Ovary (tissue), 9 donors: ENCODE measurements around the gene PHF21A. TPM values are rescaled to one million over a fixed set of nuclear protein-coding genes. Genes with fewer than 3 reads are reported as not detected.
"Not testable (repeated sequence)": the region's sequence is repeated elsewhere in the genome, so short reads cannot be mapped to it uniquely, and the experiment has no call there.

Experiments used
- DNase-seq, 5 donors: peaks; one replicate each; pipeline ENCODE4 v3.0.0-alpha.2; 2019 to 2020
- H3K27ac ChIP-seq, 2 donors: fragments of 200-600 bp; one replicate each; pipeline versions ENCODE4 v1.5.1 to v1.8.0; 2019 to 2022
- H3K27me3 ChIP-seq: fragments of 200-600 bp; one replicate; pipeline ENCODE4 v1.8.0; 2022
- H3K36me3 ChIP-seq: fragments of 200-600 bp; sonication (generic); one replicate; pipeline ENCODE4 v1.5.1; 2019
- H3K4me1 ChIP-seq: one replicate; pipeline ENCODE4 v1.8.1; 2013; ENCODE audit warnings: mild to moderate bottlenecking, moderate library complexity; ENCODE audit not compliant: insufficient read depth
- H3K4me3 ChIP-seq: fragments of 200-600 bp; sonication (generic); one replicate; pipeline ENCODE4 v1.5.1; 2017
- H3K9me3 ChIP-seq, 2 donors: fragments of 200-600 bp in 1 of 2; sonication (generic) in 1 of 2; one replicate each; pipeline versions ENCODE4 v1.5.1 to v1.8.1; 2013 to 2019; ENCODE audit warnings: mild to moderate bottlenecking in 1 of 2, moderate library complexity in 1 of 2
- EP300 ChIP-seq: sonication (generic); formaldehyde crosslinking; IDR thresholded peaks from one replicate; pipeline ENCODE4 v1.6.1; 2017; ENCODE audit warnings: antibody characterized with exemption
- POLR2A ChIP-seq: fragments of 450-650 bp; IDR thresholded peaks from one replicate; pipeline ENCODE4 v1.6.1; 2017; ENCODE audit warnings: antibody characterized with exemption, mild to moderate bottlenecking, moderate library complexity
- WGBS, 3 donors: extraction: QIAGEN DNeasy Blood & Tissue Kit in 1 of 3; methylation state at CpG; one replicate each; pipeline versions ENCODE4 v1.1.5 to v1.1.7; 2013 to 2017; 5-methylcytosine and 5-hydroxymethylcytosine counted together
- intact Hi-C, 4 donors: fragments of 100-400 bp; cut with DNase I; formaldehyde crosslinking; loops; one replicate each; pipeline versions ENCODE4 v1.11.0 to v1.15.1; 2022 to 2023
- polyA plus RNA-seq, 2 donors: library from polyadenylated mRNA; stranded (reverse); fragments of 200-250 nt in 1 of 2; fragments of 350-450 nt in 1 of 2; fragmentation: Illumina TruSeq in 1 of 2; extraction: RNeasy Lipid Tissue Mini Kit (QIAGEN cat#74804) in 1 of 2; gene quantifications; one replicate each; pipeline ENCODE4 v1.2.3, GENCODE V29; 2013 to 2014
- total RNA-seq, 7 donors: library from RNA; depleted of rRNA in 2 of 7; stranded (reverse); fragments of >200 nt in 2 of 7; fragmentation: NEBNext Ultra II Directional in 3 of 7; extraction: Animal tissue kit (Norgen Biotek cat#: 25700) in 3 of 7; gene quantifications; one replicate each; pipeline versions ENCODE4 v1.1.0 to v1.2.4, GENCODE V29; 2016 to 2023
- TF ChIP-seq, protein P1 (sequence below), 3 donors: fragments of 450-650 bp in 2 of 3; fragments of 200-600 bp in 1 of 3; IDR thresholded peaks; one replicate each; pipeline versions ENCODE4 v1.5.1 to v1.8.0; 2016 to 2022; ENCODE audit warnings: antibody characterized with exemption in 3 of 3, mild to moderate bottlenecking in 1 of 3
- donor health status: DM: no; HTN: no; CAD: no; lungs with moderate emphysema.
- donor health status: DM: no; HTN: no; CAD: no.
- donor health status: Bipolar disorder and iron deficiency.
- donor health status: DM: yes; HTN: yes; CAD: no.
- donor health status: DM: no; HTN: no; CAD: no.
- donor health status: DM: yes; HTN: yes; CAD: no.

PHF21A gene
- total and polyA plus RNA-seq, 9 donors = 20.6 to 76.0 (median 58.2) TPM

GRCh38 chr11:45984192-45984591 is 137.1 kb downstream of the PHF21A start:
- TF ChIP-seq, protein P1, sequence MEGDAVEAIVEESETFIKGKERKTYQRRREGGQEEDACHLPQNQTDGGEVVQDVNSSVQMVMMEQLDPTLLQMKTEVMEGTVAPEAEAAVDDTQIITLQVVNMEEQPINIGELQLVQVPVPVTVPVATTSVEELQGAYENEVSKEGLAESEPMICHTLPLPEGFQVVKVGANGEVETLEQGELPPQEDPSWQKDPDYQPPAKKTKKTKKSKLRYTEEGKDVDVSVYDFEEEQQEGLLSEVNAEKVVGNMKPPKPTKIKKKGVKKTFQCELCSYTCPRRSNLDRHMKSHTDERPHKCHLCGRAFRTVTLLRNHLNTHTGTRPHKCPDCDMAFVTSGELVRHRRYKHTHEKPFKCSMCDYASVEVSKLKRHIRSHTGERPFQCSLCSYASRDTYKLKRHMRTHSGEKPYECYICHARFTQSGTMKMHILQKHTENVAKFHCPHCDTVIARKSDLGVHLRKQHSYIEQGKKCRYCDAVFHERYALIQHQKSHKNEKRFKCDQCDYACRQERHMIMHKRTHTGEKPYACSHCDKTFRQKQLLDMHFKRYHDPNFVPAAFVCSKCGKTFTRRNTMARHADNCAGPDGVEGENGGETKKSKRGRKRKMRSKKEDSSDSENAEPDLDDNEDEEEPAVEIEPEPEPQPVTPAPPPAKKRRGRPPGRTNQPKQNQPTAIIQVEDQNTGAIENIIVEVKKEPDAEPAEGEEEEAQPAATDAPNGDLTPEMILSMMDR (IDR thresholded peaks at IDR 0.05) = no peak
- TF ChIP-seq POLR2A = no peak
- no peak for TF ChIP-seq EP300
- no peak overlapping the region for H3K27ac ChIP-seq
- H3K27me3 ChIP-seq = no peaks in the 10 kb centered on the region
- H3K9me3 ChIP-seq = no peaks in the 10 kb centered on the region
- H3K4me1 ChIP-seq = peaks cover 4% of the 10 kb centered on the region
- DNase-seq = no peak
- intact Hi-C loops = no loop called here
- no peak overlapping the region for H3K4me3 ChIP-seq
- WGBS, 3 donors = 91 to 92% (median 91%) methylated on average over 9 of the region's 9 CpGs
- H3K36me3 ChIP-seq = no peaks in the 10 kb centered on the region

DNA sequence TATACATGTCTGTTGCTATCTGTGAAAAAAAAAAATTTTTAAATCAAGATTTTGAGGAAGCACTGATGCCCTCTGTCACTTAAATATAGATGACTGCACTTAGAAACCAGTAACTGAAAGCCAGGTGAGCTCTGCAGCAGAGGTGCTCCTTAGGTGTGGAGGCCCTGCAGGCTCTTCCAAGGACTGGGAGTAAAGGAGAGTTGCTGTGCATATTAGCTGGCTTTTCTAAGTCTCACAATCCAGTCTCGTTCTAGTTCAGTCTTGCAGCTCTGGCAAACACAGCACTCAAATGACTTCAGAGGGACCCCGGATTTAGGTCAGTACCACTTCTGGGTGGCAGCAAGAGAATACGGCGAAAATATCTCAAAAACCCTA is 137.8 kb downstream of the PHF21A start:
- no peak overlapping the region for H3K4me3 ChIP-seq
- no peak for DNase-seq
- intact Hi-C loops = no loop called here
- H3K27me3 ChIP-seq = no peaks in the 10 kb centered on the region
- no peak overlapping the region for H3K27ac ChIP-seq
- H3K36me3 ChIP-seq = no peaks in the 10 kb centered on the region
- no peak for TF ChIP-seq EP300
- TF ChIP-seq, protein P1 (IDR thresholded peaks at IDR 0.05) = no peak
- TF ChIP-seq POLR2A = no peak
- peaks cover 4% of the 10 kb centered on the region for H3K4me1 ChIP-seq
- 66 to 73% (median 68%) methylated on average over 4 of the region's 4 CpGs for WGBS, 3 donors
- no peaks in the 10 kb centered on the region for H3K9me3 ChIP-seq

- TF ChIP-seq, protein P1 (IDR thresholded peaks at IDR 0.05) = no peak
- no peak for TF ChIP-seq POLR2A
- TF ChIP-seq EP300 = no peak
- Histone ChIP-seq H3K36me3 (no peaks in the 10 kb centered on the region), H3K27me3 (no peaks in the 10 kb centered on the region), H3K27ac (no peak overlapping the region), H3K4me3 (no peak overlapping the region), H3K9me3 (no peaks in the 10 kb centered on the region), H3K4me1 (peaks cover 4% of the 10 kb centered on the region)
- intact Hi-C loops = no loop called here
- peak; percentile 34 to 47 (median 44) for DNase-seq
- 31 to 37% (median 31%) methylated on average over 8 of the region's 8 CpGs for WGBS, 3 donors
Observed at GRCh38 chr11:45982656-45983470, 138.4 kb downstream of the PHF21A start.

DNA sequence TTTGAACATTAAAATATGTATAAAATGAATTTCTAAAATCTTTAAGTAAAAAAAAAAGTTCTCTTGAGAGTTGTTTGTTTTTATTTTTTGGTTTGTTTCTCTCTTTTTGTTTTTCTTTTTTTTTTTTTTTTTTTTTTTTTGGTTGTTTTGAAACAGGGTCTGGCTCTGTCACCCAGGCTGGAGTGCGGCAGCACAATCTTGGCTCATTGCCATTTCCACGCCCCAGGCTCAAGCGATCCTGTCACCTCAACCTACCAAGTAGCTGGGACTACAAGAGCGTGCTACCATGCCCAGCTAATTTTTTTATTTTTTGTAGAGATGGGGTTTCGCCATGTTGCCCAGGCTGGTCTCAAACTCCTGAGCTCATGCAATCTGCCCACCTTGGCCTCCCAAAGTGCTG is 139.4 kb downstream of the PHF21A start:
- intact Hi-C loops, H3K27ac ChIP-seq, H3K4me3 ChIP-seq, H3K27me3 ChIP-seq, H3K4me1 ChIP-seq, H3K9me3 ChIP-seq, DNase-seq, H3K36me3 ChIP-seq: not testable (repeated sequence)
- 80 to 88% (median 82%) methylated on average over 5 of the region's 5 CpGs for WGBS, 3 donors

DNA sequence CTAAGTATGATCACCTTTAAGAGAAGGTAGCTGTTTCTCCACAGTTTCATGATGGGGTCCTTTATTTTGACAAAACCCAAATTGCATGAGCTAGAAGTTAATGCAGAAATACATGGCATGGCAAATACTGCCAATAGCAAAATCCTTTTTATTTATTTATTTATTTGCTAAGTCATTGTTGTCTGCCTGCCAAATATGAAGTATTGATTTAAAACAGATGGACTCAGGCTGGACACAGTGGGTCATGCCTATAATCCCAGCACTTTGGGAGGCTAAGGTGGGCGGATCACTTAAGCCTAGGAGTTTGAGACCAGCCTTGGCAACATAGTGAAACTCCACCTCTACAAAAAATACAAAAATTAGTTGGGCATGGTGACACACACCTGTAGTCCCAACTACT is 146.4 kb downstream of the PHF21A start:
- Histone ChIP-seq H3K27me3 (no peaks in the 10 kb centered on the region), H3K27ac (no peak overlapping the region), H3K4me3 (no peak overlapping the region), H3K4me1 (no peaks in the 10 kb centered on the region), H3K36me3 (no peaks in the 10 kb centered on the region), H3K9me3 (no peaks in the 10 kb centered on the region)
- WGBS, 3 donors = 88 to 97% (median 92%) methylated on average over 1 of the region's 1 CpG
- intact Hi-C loops = no loop called here
- DNase-seq = no peak
- TF ChIP-seq EP300 (no peak), POLR2A (no peak)
- TF ChIP-seq, protein P1 (IDR thresholded peaks at IDR 0.05) = no peak
